ENCODE measurements around the gene RIC8A.
A peak's percentile ranks its signal among the peaks of the same experiment; 100 is the strongest.

Gene RIC8A

DNA sequence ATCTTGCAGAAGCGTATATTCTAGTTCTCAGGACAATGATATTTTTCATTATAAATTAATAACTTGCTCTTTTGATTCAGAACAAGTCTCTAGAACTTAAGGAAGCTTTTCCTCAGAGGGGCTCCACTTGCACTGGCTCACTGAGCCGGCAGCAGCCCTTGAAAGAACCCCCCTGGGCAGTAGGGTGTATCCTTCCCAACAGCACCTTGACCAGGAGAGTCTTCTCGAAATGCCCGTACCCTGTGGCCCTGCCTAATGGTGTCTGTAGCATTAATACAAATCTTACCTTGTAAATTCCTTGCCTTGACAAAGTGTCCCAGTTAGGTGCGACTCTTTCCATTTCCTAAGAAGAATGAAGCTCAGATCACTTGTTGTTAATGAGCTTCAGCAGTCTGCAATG is 42.8 kb downstream of the RIC8A start:
- no peaks in the 10 kb centered on the region for H3K27me3 ChIP-seq (ENCODE audit: low read depth, low read length)
- no peaks in the 10 kb centered on the region for H4K20me1 ChIP-seq (ENCODE audit: insufficient read depth, low read length)
- H2AFZ ChIP-seq (ENCODE audit: low read depth, low read length), result no peak overlapping the region
- H3K9me3 ChIP-seq (ENCODE audit: insufficient read depth, low read length), result no peaks in the 10 kb centered on the region
- TF ChIP-seq EZH2phosphoT487 (IDR thresholded peaks at IDR 0.05; ENCODE audit: low read depth), result no peak
- TF ChIP-seq, protein P1, sequence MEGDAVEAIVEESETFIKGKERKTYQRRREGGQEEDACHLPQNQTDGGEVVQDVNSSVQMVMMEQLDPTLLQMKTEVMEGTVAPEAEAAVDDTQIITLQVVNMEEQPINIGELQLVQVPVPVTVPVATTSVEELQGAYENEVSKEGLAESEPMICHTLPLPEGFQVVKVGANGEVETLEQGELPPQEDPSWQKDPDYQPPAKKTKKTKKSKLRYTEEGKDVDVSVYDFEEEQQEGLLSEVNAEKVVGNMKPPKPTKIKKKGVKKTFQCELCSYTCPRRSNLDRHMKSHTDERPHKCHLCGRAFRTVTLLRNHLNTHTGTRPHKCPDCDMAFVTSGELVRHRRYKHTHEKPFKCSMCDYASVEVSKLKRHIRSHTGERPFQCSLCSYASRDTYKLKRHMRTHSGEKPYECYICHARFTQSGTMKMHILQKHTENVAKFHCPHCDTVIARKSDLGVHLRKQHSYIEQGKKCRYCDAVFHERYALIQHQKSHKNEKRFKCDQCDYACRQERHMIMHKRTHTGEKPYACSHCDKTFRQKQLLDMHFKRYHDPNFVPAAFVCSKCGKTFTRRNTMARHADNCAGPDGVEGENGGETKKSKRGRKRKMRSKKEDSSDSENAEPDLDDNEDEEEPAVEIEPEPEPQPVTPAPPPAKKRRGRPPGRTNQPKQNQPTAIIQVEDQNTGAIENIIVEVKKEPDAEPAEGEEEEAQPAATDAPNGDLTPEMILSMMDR (IDR thresholded peaks at IDR 0.05; ENCODE audit: low read depth, low read length), result no peak
- H3K36me3 ChIP-seq (replicated peaks; ENCODE audit: low read depth, low read length), result peaks cover 59% of the 10 kb centered on the region
- no peaks in the 10 kb centered on the region for H3K4me1 ChIP-seq (ENCODE audit: low read length)
- H3K9ac ChIP-seq (ENCODE audit: low read length), result no peak overlapping the region
- H3K4me3 ChIP-seq (ENCODE audit: low read length), result no peak overlapping the region
- H3K27ac ChIP-seq (ENCODE audit: low read length), result no peak overlapping the region
- H3K4me2 ChIP-seq (ENCODE audit: low read length), result no peak overlapping the region
- no peaks in the 10 kb centered on the region for H3K79me2 ChIP-seq (ENCODE audit: low read length)

DNA sequence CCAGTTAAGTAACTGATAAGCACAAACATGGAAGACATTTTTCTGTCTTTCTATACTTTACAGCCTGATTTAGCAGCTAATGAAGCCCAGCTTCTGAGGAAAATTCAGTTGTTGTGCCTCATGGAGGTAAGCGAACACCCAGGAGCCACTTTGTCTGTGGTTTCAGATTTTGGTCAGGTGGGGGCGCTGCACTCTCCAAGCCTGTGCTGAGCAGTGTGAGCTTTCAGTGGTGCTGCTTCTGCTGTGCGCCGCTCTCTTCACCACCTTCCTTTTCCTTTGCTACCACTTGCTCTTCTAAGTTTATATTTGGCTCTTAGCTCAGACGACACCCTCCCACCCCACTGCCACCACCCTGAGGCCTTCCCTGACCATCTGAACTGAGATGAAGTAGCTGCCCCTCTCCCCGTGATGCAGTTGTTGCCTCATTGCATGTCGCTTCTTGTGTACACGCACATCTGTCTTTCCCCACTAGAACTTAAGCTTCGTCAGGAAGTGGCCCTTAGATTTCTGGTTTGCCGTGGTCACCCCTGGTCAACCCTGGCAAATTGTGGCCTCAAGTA is 43.3 kb downstream of the RIC8A start:
- no peak overlapping the region for H3K4me2 ChIP-seq (ENCODE audit: low read length)
- H3K9ac ChIP-seq (ENCODE audit: low read length), result no peak overlapping the region
- no peaks in the 10 kb centered on the region for H3K9me3 ChIP-seq (ENCODE audit: insufficient read depth, low read length)

DNA sequence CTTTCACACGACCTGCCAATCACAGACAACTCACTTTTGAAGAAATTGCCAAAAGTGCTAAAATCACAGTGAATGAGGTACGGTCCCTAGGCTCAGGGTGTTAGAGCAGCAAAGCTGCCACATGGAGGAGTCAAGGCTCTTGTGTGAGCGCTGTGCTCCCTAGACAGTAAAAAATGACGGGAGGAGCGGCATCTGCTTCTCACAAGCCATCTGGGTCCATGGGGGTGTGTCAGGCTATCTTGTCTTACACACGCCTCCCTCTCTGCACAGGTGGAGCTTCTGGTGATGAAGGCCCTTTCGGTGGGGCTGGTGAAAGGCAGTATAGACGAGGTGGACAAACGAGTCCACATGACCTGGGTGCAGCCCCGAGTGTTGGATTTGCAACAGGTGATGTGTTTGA is 44.0 kb downstream of the RIC8A start:
- Histone ChIP-seq H4K20me1 (ENCODE audit: insufficient read depth, low read length) (no peaks in the 10 kb centered on the region), H3K9ac (ENCODE audit: low read length) (no peak overlapping the region)

More for the DNA sequence above, 43.3 kb downstream of the RIC8A start:
- H3K79me2 ChIP-seq (ENCODE audit: low read length), result no peaks in the 10 kb centered on the region
- H3K4me1 ChIP-seq (ENCODE audit: low read length), result no peaks in the 10 kb centered on the region
- no peaks in the 10 kb centered on the region for H3K27me3 ChIP-seq (ENCODE audit: low read depth, low read length)
- H3K27ac ChIP-seq (ENCODE audit: low read length), result no peak overlapping the region
- H3K36me3 ChIP-seq (replicated peaks; ENCODE audit: low read depth, low read length), result peaks cover 54% of the 10 kb centered on the region
- H4K20me1 ChIP-seq (ENCODE audit: insufficient read depth, low read length), result no peaks in the 10 kb centered on the region
- H3K4me3 ChIP-seq (ENCODE audit: low read length), result no peak overlapping the region
- TF ChIP-seq, protein P1 (IDR thresholded peaks at IDR 0.05; ENCODE audit: low read depth, low read length), result peak; percentile 85
- TF ChIP-seq EZH2phosphoT487 (IDR thresholded peaks at IDR 0.05; ENCODE audit: low read depth), result no peak
- H2AFZ ChIP-seq (ENCODE audit: low read depth, low read length), result no peak overlapping the region

DNA sequence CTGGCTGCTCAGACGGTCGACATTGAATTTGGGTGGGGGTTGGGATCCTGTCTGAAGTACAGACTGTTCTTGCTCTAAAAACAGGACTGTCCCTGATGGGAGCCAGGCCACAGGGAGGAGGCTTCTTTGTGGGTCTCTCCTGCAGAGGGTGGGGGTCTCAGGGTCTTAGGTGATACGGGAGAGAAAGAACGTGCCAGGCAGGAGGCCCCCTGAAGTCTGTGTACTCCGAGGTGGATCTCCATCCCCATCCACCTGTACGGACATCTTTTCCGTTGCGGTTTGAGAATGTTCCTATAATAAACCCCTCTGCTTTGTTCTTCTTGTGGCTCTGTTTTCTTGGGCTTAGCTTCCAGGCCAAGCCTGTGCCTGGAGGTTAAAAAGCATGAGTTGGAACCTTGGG is 45.2 kb downstream of the RIC8A start:
- Histone ChIP-seq H3K9me3 (ENCODE audit: insufficient read depth, low read length) (no peaks in the 10 kb centered on the region), H3K4me1 (ENCODE audit: low read length) (peaks cover 11% of the 10 kb centered on the region), H3K4me3 (ENCODE audit: low read length) (no peak overlapping the region), H3K27me3 (ENCODE audit: low read depth, low read length) (no peaks in the 10 kb centered on the region), H4K20me1 (ENCODE audit: insufficient read depth, low read length) (no peaks in the 10 kb centered on the region), H2AFZ (ENCODE audit: low read depth, low read length) (no peak overlapping the region), H3K36me3 (replicated peaks; ENCODE audit: low read depth, low read length) (peaks cover 41% of the 10 kb centered on the region), H3K27ac (ENCODE audit: low read length) (no peak overlapping the region), H3K9ac (ENCODE audit: low read length) (no peak overlapping the region), H3K4me2 (ENCODE audit: low read length) (no peak overlapping the region), H3K79me2 (ENCODE audit: low read length) (no peaks in the 10 kb centered on the region)
- TF ChIP-seq EZH2phosphoT487 (IDR thresholded peaks at IDR 0.05; ENCODE audit: low read depth), result no peak
- TF ChIP-seq, protein P1 (IDR thresholded peaks at IDR 0.05; ENCODE audit: low read depth, low read length), result no peak

More for the DNA sequence above, 44.0 kb downstream of the RIC8A start:
- peaks cover 49% of the 10 kb centered on the region for H3K36me3 ChIP-seq (replicated peaks; ENCODE audit: low read depth, low read length)
- H2AFZ ChIP-seq (ENCODE audit: low read depth, low read length), result no peak overlapping the region
- TF ChIP-seq, protein P1 (IDR thresholded peaks at IDR 0.05; ENCODE audit: low read depth, low read length), result no peak
- TF ChIP-seq EZH2phosphoT487 (IDR thresholded peaks at IDR 0.05; ENCODE audit: low read depth), result no peak
- no peaks in the 10 kb centered on the region for H3K4me1 ChIP-seq (ENCODE audit: low read length)
- H3K9me3 ChIP-seq (ENCODE audit: insufficient read depth, low read length), result no peaks in the 10 kb centered on the region
- H3K4me3 ChIP-seq (ENCODE audit: low read length), result no peak overlapping the region
- H3K27me3 ChIP-seq (ENCODE audit: low read depth, low read length), result no peaks in the 10 kb centered on the region
- H3K27ac ChIP-seq (ENCODE audit: low read length), result no peak overlapping the region
- H3K4me2 ChIP-seq (ENCODE audit: low read length), result no peak overlapping the region
- H3K79me2 ChIP-seq (ENCODE audit: low read length), result no peaks in the 10 kb centered on the region
